Testis (tissue), 3 donors: ENCODE measurements around the gene HP1BP3. TPM values are rescaled to one million over a fixed set of nuclear protein-coding genes. Genes with fewer than 3 reads are reported as not detected.

Experiments
- DNase-seq: peaks from one replicate; pipeline ENCODE4 v3.0.0-alpha.2; 2019
- H3K27ac ChIP-seq, 2 donors: fragments of 200-600 bp; sonication (generic); one replicate each; pipeline ENCODE4 v1.5.1; 2019
- H3K27me3 ChIP-seq: fragments of 200-600 bp; sonication (generic); one replicate; pipeline ENCODE4 v1.5.1; 2019
- H3K36me3 ChIP-seq: fragments of 200-600 bp; sonication (generic); one replicate; pipeline ENCODE4 v1.5.1; 2017; ENCODE audit warnings: low read depth; ENCODE audit errors: missing control alignments
- H3K4me1 ChIP-seq: fragments of 200-600 bp; sonication (generic); one replicate; pipeline ENCODE4 v1.5.1; 2019
- H3K4me3 ChIP-seq, 2 donors: fragments of 200-600 bp; sonication (generic); one replicate each; pipeline ENCODE4 v1.5.1; 2017 to 2019
- H3K9me3 ChIP-seq: fragments of 200-600 bp; sonication (generic); one replicate; pipeline ENCODE4 v1.5.1; 2017
- CTCF ChIP-seq, 3 experiments: fragments of 450-650 bp in 2 of 3; fragments of 200-600 bp in 1 of 3; sonication (generic) in 1 of 3; IDR thresholded peaks; one replicate each; pipeline ENCODE4 v1.5.1; 2016 to 2019; ENCODE audit warnings: antibody characterized with exemption in 3 of 3, mild to moderate bottlenecking in 2 of 3, moderate library complexity in 1 of 3
- POLR2A ChIP-seq: fragments of 450-650 bp; IDR thresholded peaks from one replicate; pipeline ENCODE4 v1.6.1; 2017; ENCODE audit warnings: antibody characterized with exemption, mild to moderate bottlenecking, moderate library complexity
- WGBS, 2 donors: methylation state at CpG; one replicate each; pipeline ENCODE4 v1.1.5; 2018; 5-methylcytosine and 5-hydroxymethylcytosine counted together
- intact Hi-C: fragments of 100-400 bp; cut with DNase I; formaldehyde crosslinking; loops from one replicate; pipeline ENCODE4 v1.15.1; 2023; ENCODE audit warnings: low total_unique reads
- polyA plus RNA-seq: library from polyadenylated mRNA; stranded (reverse); fragments of 350-450 nt; fragmentation: Illumina TruSeq; extraction: RNeasy Lipid Tissue Mini Kit (QIAGEN cat#74804); gene quantifications from one replicate; pipeline ENCODE4 v1.2.3, GENCODE V29; 2014; ENCODE audit warnings: low read depth, low replicate concordance; ENCODE audit not compliant: insufficient read depth
- total RNA-seq, 2 donors: library from RNA; depleted of rRNA; stranded (reverse); fragments of >200 nt; gene quantifications; one replicate each; pipeline ENCODE4 v1.2.3, GENCODE V29; 2016

HP1BP3 gene
- total and polyA plus RNA-seq, 3 donors from 2014 or later = 165 to 401 (median 347) TPM

DNA sequence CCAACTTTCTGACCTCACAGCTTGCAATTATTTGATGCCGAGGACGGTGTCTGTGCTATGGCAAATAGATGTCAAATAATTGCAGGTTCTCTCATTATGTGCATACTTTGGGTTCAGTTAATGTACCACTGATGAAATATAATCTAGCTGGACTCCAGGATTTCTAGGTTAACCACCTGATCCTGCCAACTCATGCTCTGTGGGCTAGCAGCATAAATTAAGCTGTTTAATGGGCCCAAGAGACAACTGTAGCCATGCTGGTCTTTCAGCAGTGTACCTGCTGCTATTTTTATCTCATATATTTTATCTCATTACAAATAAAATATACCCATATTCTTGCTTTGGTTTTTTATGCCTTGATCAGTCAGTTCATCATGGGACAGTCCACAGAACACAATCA is 43.3 kb upstream of the HP1BP3 start:
- Histone ChIP-seq H3K27me3 (no peaks in the 10 kb centered on the region), H3K4me3 (no peak overlapping the region), H3K4me1 (no peaks in the 10 kb centered on the region), H3K36me3 (no peaks in the 10 kb centered on the region), H3K9me3 (no peaks in the 10 kb centered on the region), H3K27ac (no peak overlapping the region)
- no peak for DNase-seq
- 92 to 96% methylated on average over 2 of the region's 2 CpGs for WGBS, 2 donors
- TF ChIP-seq POLR2A = no peak
- no peak for TF ChIP-seq CTCF (IDR thresholded peaks at IDR 0.05)
- intact Hi-C loops = no loop called here

- Histone ChIP-seq H3K27me3 (no peaks in the 10 kb centered on the region), H3K4me1 (no peaks in the 10 kb centered on the region), H3K4me3 (no peak overlapping the region), H3K36me3 (no peaks in the 10 kb centered on the region), H3K27ac (no peak overlapping the region), H3K9me3 (no peaks in the 10 kb centered on the region)
- intact Hi-C loops = no loop called here
- TF ChIP-seq CTCF (IDR thresholded peaks at IDR 0.05) (no peak), POLR2A (no peak)
- 50 to 61% methylated on average over 1 of the region's 1 CpG for WGBS, 2 donors
- DNase-seq = no peak
Measured at GRCh38 chr1:20829946-20830345, 42.8 kb upstream of the HP1BP3 start.

GRCh38 chr1:20829531-20829930 is 42.4 kb upstream of the HP1BP3 start:
- Histone ChIP-seq H3K4me3 (no peak overlapping the region), H3K27me3 (no peaks in the 10 kb centered on the region), H3K4me1 (no peaks in the 10 kb centered on the region), H3K9me3 (no peaks in the 10 kb centered on the region), H3K27ac (no peak overlapping the region), H3K36me3 (no peaks in the 10 kb centered on the region)
- DNase-seq = no peak
- intact Hi-C loops = no loop called here
- TF ChIP-seq POLR2A (no peak), CTCF (IDR thresholded peaks at IDR 0.05) (no peak)
- WGBS, 2 donors = 38 to 46% methylated on average over 1 of the region's 1 CpG

DNA sequence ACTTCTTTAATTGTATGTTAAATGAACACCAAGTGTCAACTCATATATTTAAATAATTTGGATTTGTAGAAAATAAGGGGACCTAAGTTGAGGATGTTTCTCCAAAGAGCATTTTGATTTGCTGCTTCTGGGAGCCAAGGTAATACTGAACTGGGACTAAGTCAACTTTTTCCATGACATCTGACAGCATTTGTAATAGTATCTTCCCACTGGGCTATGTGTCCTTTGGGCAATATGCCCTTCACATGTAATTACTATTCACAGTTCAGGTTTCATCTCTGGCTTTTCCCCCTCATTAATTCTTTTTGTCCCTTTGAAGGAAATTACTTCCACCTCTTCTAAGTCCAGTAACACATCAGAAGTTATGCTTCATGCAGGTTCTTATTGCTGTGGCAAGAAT is 36.7 kb upstream of the HP1BP3 start:
- H3K36me3 ChIP-seq = no peaks in the 10 kb centered on the region
- no peak for DNase-seq
- no peaks in the 10 kb centered on the region for H3K4me1 ChIP-seq
- H3K4me3 ChIP-seq = no peak overlapping the region
- intact Hi-C loops = no loop called here
- no peaks in the 10 kb centered on the region for H3K27me3 ChIP-seq
- TF ChIP-seq POLR2A = no peak
- no peak for TF ChIP-seq CTCF (IDR thresholded peaks at IDR 0.05)
- H3K27ac ChIP-seq = no peak overlapping the region
- H3K9me3 ChIP-seq = no peaks in the 10 kb centered on the region

DNA sequence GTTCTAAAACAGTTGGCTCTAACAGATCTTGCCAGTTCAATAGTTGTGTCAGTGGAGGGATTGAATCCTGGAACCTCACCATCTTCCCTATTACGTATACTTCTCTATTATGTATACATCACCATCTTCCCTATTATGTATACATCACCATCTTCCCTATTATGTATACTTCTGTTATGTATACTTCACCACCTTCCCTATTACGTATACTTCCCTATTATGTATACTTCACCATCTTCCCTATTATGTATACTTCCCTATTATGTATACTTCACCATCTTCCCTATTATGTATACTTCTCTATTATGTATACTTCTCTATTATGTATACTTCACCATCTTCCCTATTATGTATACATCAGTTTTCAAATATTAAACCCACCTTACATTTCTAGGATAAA is 34.4 kb upstream of the HP1BP3 start:
- Histone ChIP-seq H3K36me3 (no peaks in the 10 kb centered on the region), H3K4me3 (no peak overlapping the region), H3K27me3 (no peaks in the 10 kb centered on the region), H3K27ac (no peak overlapping the region), H3K4me1 (no peaks in the 10 kb centered on the region), H3K9me3 (no peaks in the 10 kb centered on the region)
- TF ChIP-seq POLR2A = no peak
- no peak for TF ChIP-seq CTCF (IDR thresholded peaks at IDR 0.05)
- 45 to 47% methylated on average over 2 of the region's 2 CpGs for WGBS, 2 donors
- DNase-seq = no peak
- intact Hi-C loops = no loop called here
